ENCODE measurements around the gene BCL2. TPM values are rescaled to one million over a fixed set of nuclear protein-coding genes. Genes with fewer than 3 reads are reported as not detected.

The BCL2 gene
- total RNA-seq, 2 donors from 2014 or later, result 56.5 to 83.5 TPM

GRCh38 chr18:63316612-63317555, 2.7 kb downstream of the BCL2 start:
- H3K36me3 Mint-ChIP-seq, result peaks cover 34 to 63% of the 10 kb centered on the region in 2 donors
- DNase-seq (ENCODE audit: low spot score in 2 of 2) (no peak), ATAC-seq (no peak)
- H3K9me3 Mint-ChIP-seq, result no peaks in the 10 kb centered on the region
- peak overlapping the region; percentile 93 to 98 for H3K27ac Mint-ChIP-seq

- Mint-ChIP-seq H3K36me3 (peaks cover 34 to 70% of the 10 kb centered on the region in 2 donors), H3K27ac (peak overlapping the region; percentile 92 to 93), H3K9me3 (no peaks in the 10 kb centered on the region)
- DNase-seq (ENCODE audit: low spot score in 2 of 2) (no peak), ATAC-seq (no peak)
These were observed 3.7 kb downstream of the BCL2 start for GRCh38 chr18:63315876-63316275.

GRCh38 chr18:63315131-63315662, 4.4 kb downstream of the BCL2 start:
- no peak for DNase-seq (ENCODE audit: low spot score in 2 of 2)
- H3K9me3 Mint-ChIP-seq, result no peaks in the 10 kb centered on the region
- H3K36me3 Mint-ChIP-seq, result peaks cover 34 to 72% of the 10 kb centered on the region in 2 donors
- ATAC-seq, result no peak
- H3K27ac Mint-ChIP-seq, result peak overlapping the region in 1 of 2 donors; percentile 93

GRCh38 chr18:63314062-63314790, 5.3 kb downstream of the BCL2 start:
- peaks cover 31 to 75% of the 10 kb centered on the region in 2 donors for H3K36me3 Mint-ChIP-seq

GRCh38 chr18:63313396-63313917, 6.1 kb downstream of the BCL2 start:
- Mint-ChIP-seq H3K9me3 (no peaks in the 10 kb centered on the region), H3K36me3 (peaks cover 23 to 68% of the 10 kb centered on the region in 2 donors), H3K27ac (peak overlapping the region; percentile 48 to 93)
- DNase-seq (ENCODE audit: low spot score in 2 of 2), result no peak
- no peak for ATAC-seq

More at GRCh38 chr18:63314062-63314790, 5.3 kb downstream of the BCL2 start:
- H3K27ac Mint-ChIP-seq, result peak overlapping the region; percentile 53 to 93
- DNase-seq (ENCODE audit: low spot score in 2 of 2) (no peak), ATAC-seq (peak in 1 of 2 donors; percentile 12)
- H3K9me3 Mint-ChIP-seq, result no peaks in the 10 kb centered on the region

GRCh38 chr18:63312737-63313395, 6.7 kb downstream of the BCL2 start:
- Mint-ChIP-seq H3K9me3 (no peaks in the 10 kb centered on the region), H3K36me3 (peaks cover 17 to 62% of the 10 kb centered on the region in 2 donors), H3K27ac (peak overlapping the region in 1 of 2 donors; percentile 93)
- DNase-seq (ENCODE audit: low spot score in 2 of 2) (no peak), ATAC-seq (no peak)

- no peak for DNase-seq (ENCODE audit: low spot score in 2 of 2)
- Mint-ChIP-seq H3K27ac (peak overlapping the region in 1 of 2 donors; percentile 63), H3K9me3 (no peaks in the 10 kb centered on the region), H3K36me3 (peaks cover 9 to 54% of the 10 kb centered on the region in 2 donors)
- ATAC-seq, result no peak
These were observed 7.6 kb downstream of the BCL2 start for GRCh38 chr18:63312019-63312409.

GRCh38 chr18:63311118-63312018, 8.2 kb downstream of the BCL2 start:
- ATAC-seq (peak in 1 of 2 donors; percentile 45), DNase-seq (ENCODE audit: low spot score in 2 of 2) (no peak)
- H3K9me3 Mint-ChIP-seq, result no peaks in the 10 kb centered on the region
- peaks cover 5 to 55% of the 10 kb centered on the region in 2 donors for H3K36me3 Mint-ChIP-seq
- peak overlapping the region in 1 of 2 donors; percentile 63 for H3K27ac Mint-ChIP-seq

GRCh38 chr18:63309422-63309821, 10.1 kb downstream of the BCL2 start:
- Mint-ChIP-seq H3K36me3 (peaks cover 0 to 39% of the 10 kb centered on the region in 2 donors), H3K27ac (no peak overlapping the region), H3K9me3 (no peaks in the 10 kb centered on the region)
- peak; percentile 54 to 67 for ATAC-seq
- no peak for DNase-seq (ENCODE audit: low spot score in 2 of 2)

GRCh38 chr18:63307551-63308200, 11.9 kb downstream of the BCL2 start:
- no peak overlapping the region for H3K27ac Mint-ChIP-seq
- H3K9me3 Mint-ChIP-seq, result no peaks in the 10 kb centered on the region
- H3K36me3 Mint-ChIP-seq, result peaks cover 0 to 27% of the 10 kb centered on the region in 2 donors
- DNase-seq (ENCODE audit: low spot score in 2 of 2), result no peak
- no peak for ATAC-seq

GRCh38 chr18:63306819-63307550, 12.6 kb downstream of the BCL2 start:
- H3K9me3 Mint-ChIP-seq, result no peaks in the 10 kb centered on the region
- no peak for DNase-seq (ENCODE audit: low spot score in 2 of 2)
- no peak for ATAC-seq
- H3K27ac Mint-ChIP-seq, result peak overlapping the region in 1 of 2 donors; percentile 1
- H3K36me3 Mint-ChIP-seq, result peaks cover 0 to 34% of the 10 kb centered on the region in 2 donors

GRCh38 chr18:63306249-63306648, 13.3 kb downstream of the BCL2 start:
- ATAC-seq (no peak), DNase-seq (ENCODE audit: low spot score in 2 of 2) (no peak)
- H3K27ac Mint-ChIP-seq, result peak overlapping the region; percentile 1 to 58
- peaks cover 0 to 38% of the 10 kb centered on the region in 2 donors for H3K36me3 Mint-ChIP-seq
- H3K9me3 Mint-ChIP-seq, result no peaks in the 10 kb centered on the region

GRCh38 chr18:63303547-63303946, 16.0 kb downstream of the BCL2 start:
- H3K27ac Mint-ChIP-seq, result peak overlapping the region in 1 of 2 donors; percentile 91
- H3K36me3 Mint-ChIP-seq, result peaks cover 15 to 54% of the 10 kb centered on the region in 2 donors
- no peaks in the 10 kb centered on the region for H3K9me3 Mint-ChIP-seq
- no peak for DNase-seq (ENCODE audit: low spot score in 2 of 2)
- no peak for ATAC-seq

- ATAC-seq, result peak; percentile 49 to 50
- peaks cover 21 to 55% of the 10 kb centered on the region in 2 donors for H3K36me3 Mint-ChIP-seq
These were observed 16.7 kb downstream of the BCL2 start for GRCh38 chr18:63302636-63303405.

More at GRCh38 chr18:63302636-63303405, 16.7 kb downstream of the BCL2 start:
- no peak for DNase-seq (ENCODE audit: low spot score in 2 of 2)
- H3K9me3 Mint-ChIP-seq, result no peaks in the 10 kb centered on the region
- H3K27ac Mint-ChIP-seq, result peak overlapping the region; percentile 87 to 91
